Measurements from ENCODE around the gene FAM221B.

The FAM221B gene, protein sequence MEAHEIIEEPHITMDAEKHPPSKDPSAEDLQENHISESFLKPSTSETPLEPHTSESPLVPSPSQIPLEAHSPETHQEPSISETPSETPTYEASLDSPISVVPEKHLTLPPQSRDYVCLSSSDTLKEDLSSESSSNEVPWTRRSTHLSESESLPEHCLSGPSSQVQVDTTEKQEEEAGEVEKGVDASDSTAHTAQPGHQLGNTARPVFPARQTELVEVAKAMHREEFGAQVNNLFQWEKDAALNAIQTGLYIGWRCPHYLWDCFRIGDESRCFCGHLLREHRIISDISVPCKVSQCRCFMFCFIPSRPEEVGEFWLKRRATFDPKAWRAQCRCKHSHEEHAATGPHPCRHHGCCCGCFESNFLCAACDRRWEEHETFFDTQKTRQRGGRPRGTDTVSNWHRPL

DNA sequence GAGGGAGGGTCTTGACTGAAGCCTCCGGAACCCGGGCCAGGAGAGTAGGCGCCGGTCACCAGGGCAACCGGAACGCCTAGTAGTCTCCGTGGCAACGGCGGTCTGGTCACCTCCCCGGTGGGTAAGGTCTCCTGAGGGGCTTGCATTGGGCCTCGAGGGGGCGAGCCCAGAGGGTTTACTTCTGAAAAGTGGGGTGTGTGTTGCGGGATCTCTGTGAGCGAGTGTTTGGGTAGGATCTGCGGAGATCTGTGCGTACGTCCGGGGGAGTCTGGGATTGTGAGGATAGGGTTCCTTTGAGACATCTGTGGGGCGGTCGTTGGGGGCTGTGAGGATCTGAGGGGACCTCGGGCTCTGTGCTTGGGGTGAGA, at the start of gene FAM221B:
FAM221B (minus strand) TSS at position 17 of the 368 bp plus-strand sequence. CDS start 2,571 bp downstream, outside the sequence.
- Histone ChIP-seq H3K9me3 (ENCODE audit: control insufficient read depth in 5 of 5, low read length in 5 of 5) (no peaks in the 10 kb centered on the region), H3K27ac (ENCODE audit: low read depth, low read length) (peak within 1 kb of the TSS; percentile 65), H3K4me3 (ENCODE audit: low read depth in 1 of 5, low read length in 5 of 5) (peak within 1 kb of the TSS; percentile 74 to 91 (median 84)), H3K36me3 (ENCODE audit: control insufficient read depth in 5 of 5, insufficient read depth in 5 of 5, low read length in 5 of 5) (no peaks in the 10 kb centered on the region), H3K27me3 (ENCODE audit: control insufficient read depth in 5 of 5, insufficient read depth in 4 of 5, low read length in 5 of 5) (no peaks in the 10 kb centered on the region), H3K9ac (ENCODE audit: low read length in 5 of 5) (peak within 1 kb of the TSS; percentile 38 to 91 (median 76)), H3K4me1 (ENCODE audit: control insufficient read depth in 5 of 5, insufficient read depth in 5 of 5, low read length in 5 of 5) (peaks cover 4 to 33% (median 26%) of the 10 kb centered on the region in 5 donors)

- H3K4me3 ChIP-seq (ENCODE audit: low read depth in 1 of 5, low read length in 5 of 5): no peak overlapping the region
Measured at GRCh38 chr9:35872505-35872904, 44.0 kb upstream of the FAM221B start.

DNA sequence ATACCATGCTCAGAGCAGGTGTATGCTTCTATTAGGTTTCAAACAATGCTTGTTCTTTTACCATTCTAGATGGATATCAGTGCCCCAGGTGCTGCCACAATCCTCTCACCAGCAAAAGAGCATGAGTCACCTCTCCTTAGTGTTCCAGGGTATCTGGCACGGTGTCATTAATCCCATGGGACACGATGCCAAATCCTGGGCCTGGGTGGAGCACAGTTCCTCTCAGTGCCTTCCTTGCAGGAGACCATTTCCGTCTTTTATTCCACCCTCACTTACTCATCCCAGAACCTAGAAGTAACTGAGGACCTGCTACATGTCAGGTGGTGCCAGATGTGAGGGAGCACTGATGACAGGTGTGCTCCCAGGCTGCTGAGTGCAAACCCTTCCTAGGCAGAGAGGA, 43.0 kb upstream of the FAM221B start:
- H3K4me1 ChIP-seq (ENCODE audit: control insufficient read depth in 5 of 5, insufficient read depth in 5 of 5, low read length in 5 of 5): no peaks in the 10 kb centered on the region
- H3K9ac ChIP-seq (ENCODE audit: low read length in 5 of 5): no peak overlapping the region
- no peaks in the 10 kb centered on the region for H3K36me3 ChIP-seq (ENCODE audit: control insufficient read depth in 5 of 5, insufficient read depth in 5 of 5, low read length in 5 of 5)
- no peak overlapping the region for H3K27ac ChIP-seq (ENCODE audit: low read depth, low read length)
- H3K9me3 ChIP-seq (ENCODE audit: control insufficient read depth in 5 of 5, low read length in 5 of 5): no peaks in the 10 kb centered on the region
- H3K27me3 ChIP-seq (ENCODE audit: control insufficient read depth in 5 of 5, insufficient read depth in 4 of 5, low read length in 5 of 5): peaks cover 0 to 31% (median 15%) of the 10 kb centered on the region in 5 donors
- H3K4me3 ChIP-seq (ENCODE audit: low read depth in 1 of 5, low read length in 5 of 5): no peak overlapping the region

More at GRCh38 chr9:35872505-35872904, 44.0 kb upstream of the FAM221B start:
- Histone ChIP-seq H3K27me3 (ENCODE audit: control insufficient read depth in 5 of 5, insufficient read depth in 4 of 5, low read length in 5 of 5) (peaks cover 0 to 27% (median 12%) of the 10 kb centered on the region in 5 donors), H3K36me3 (ENCODE audit: control insufficient read depth in 5 of 5, insufficient read depth in 5 of 5, low read length in 5 of 5) (no peaks in the 10 kb centered on the region), H3K4me1 (ENCODE audit: control insufficient read depth in 5 of 5, insufficient read depth in 5 of 5, low read length in 5 of 5) (no peaks in the 10 kb centered on the region), H3K9ac (ENCODE audit: low read length in 5 of 5) (no peak overlapping the region), H3K27ac (ENCODE audit: low read depth, low read length) (no peak overlapping the region), H3K9me3 (ENCODE audit: control insufficient read depth in 5 of 5, low read length in 5 of 5) (peaks cover 0 to 9% (median 5%) of the 10 kb centered on the region in 5 donors)

DNA sequence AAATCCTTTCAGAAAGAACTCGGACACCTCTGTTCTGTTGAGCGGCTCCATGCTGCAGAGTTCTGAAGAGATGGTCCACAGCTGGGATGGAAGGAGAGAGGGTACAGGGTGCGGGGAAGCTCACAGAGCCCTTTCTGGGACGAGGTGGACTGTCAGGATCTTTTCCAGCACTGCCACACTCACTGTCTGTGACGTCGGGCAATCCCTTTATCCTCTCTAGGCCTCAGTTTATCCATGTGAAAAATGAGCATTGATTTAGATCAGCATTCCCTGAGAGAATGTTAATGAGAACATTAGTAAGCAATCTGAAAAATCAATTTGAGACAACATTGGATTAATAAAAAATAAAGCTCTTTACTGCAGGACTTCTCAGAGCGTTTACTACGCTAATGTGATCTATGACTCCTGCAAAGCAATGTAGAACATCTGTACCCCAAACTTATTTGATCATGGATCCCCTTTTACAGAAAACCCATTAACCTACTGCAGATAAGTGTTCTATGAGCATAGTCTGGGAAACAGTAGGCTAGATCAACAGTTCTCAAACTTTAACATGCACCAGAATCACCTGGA, 41.9 kb upstream of the FAM221B start, which contains the start of gene OR13J1:
OR13J1 (minus strand) TSS at position 51 of the 573 bp plus-strand sequence; CDS start at position 51, 0 bp downstream.
- Histone ChIP-seq H3K4me3 (ENCODE audit: low read depth in 1 of 5, low read length in 5 of 5) (no peak within 1 kb of the TSS), H3K9ac (ENCODE audit: low read length in 5 of 5) (no peak within 1 kb of the TSS), H3K27me3 (ENCODE audit: control insufficient read depth in 5 of 5, insufficient read depth in 4 of 5, low read length in 5 of 5) (peaks cover 0 to 31% (median 15%) of the 10 kb centered on the region in 5 donors), H3K9me3 (ENCODE audit: control insufficient read depth in 5 of 5, low read length in 5 of 5) (no peaks in the 10 kb centered on the region), H3K4me1 (ENCODE audit: control insufficient read depth in 5 of 5, insufficient read depth in 5 of 5, low read length in 5 of 5) (no peaks in the 10 kb centered on the region), H3K27ac (ENCODE audit: low read depth, low read length) (no peak within 1 kb of the TSS), H3K36me3 (ENCODE audit: control insufficient read depth in 5 of 5, insufficient read depth in 5 of 5, low read length in 5 of 5) (no peaks in the 10 kb centered on the region)

GRCh38 chr9:35869621-35870216, 41.2 kb upstream of the FAM221B start:
- Histone ChIP-seq H3K4me1 (ENCODE audit: control insufficient read depth in 5 of 5, insufficient read depth in 5 of 5, low read length in 5 of 5) (no peaks in the 10 kb centered on the region), H3K36me3 (ENCODE audit: control insufficient read depth in 5 of 5, insufficient read depth in 5 of 5, low read length in 5 of 5) (no peaks in the 10 kb centered on the region), H3K27ac (ENCODE audit: low read depth, low read length) (no peak overlapping the region), H3K4me3 (ENCODE audit: low read depth in 1 of 5, low read length in 5 of 5) (no peak overlapping the region), H3K27me3 (ENCODE audit: control insufficient read depth in 5 of 5, insufficient read depth in 4 of 5, low read length in 5 of 5) (peaks cover 5 to 36% (median 21%) of the 10 kb centered on the region in 5 donors), H3K9ac (ENCODE audit: low read length in 5 of 5) (no peak overlapping the region), H3K9me3 (ENCODE audit: control insufficient read depth in 5 of 5, low read length in 5 of 5) (no peaks in the 10 kb centered on the region)

DNA sequence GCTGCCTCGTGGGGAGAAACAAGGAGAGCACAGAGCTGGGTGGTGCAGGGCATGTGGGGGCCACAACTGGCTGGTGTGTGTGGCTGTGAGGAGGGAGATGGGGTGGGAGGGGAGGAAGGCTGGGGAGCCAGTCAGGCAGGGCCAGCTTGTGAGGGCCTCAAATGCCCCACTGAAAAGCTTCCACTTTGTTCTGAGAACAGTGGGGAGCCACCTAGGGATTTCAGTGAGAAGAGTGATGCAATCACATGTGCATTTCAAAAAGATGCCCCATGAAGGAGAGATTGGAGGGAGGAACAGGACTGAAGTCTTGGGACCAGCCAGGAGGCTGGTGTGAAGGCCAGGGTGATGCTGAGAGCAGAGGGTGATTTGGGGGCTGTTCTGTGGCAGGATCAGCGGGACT, 40.4 kb upstream of the FAM221B start:
- no peaks in the 10 kb centered on the region for H3K36me3 ChIP-seq (ENCODE audit: control insufficient read depth in 5 of 5, insufficient read depth in 5 of 5, low read length in 5 of 5)
- no peak overlapping the region for H3K27ac ChIP-seq (ENCODE audit: low read depth, low read length)
- peaks cover 5 to 43% (median 28%) of the 10 kb centered on the region in 5 donors for H3K27me3 ChIP-seq (ENCODE audit: control insufficient read depth in 5 of 5, insufficient read depth in 4 of 5, low read length in 5 of 5)
- no peak overlapping the region for H3K9ac ChIP-seq (ENCODE audit: low read length in 5 of 5)
- H3K4me3 ChIP-seq (ENCODE audit: low read depth in 1 of 5, low read length in 5 of 5): no peak overlapping the region
- H3K9me3 ChIP-seq (ENCODE audit: control insufficient read depth in 5 of 5, low read length in 5 of 5): no peaks in the 10 kb centered on the region
- H3K4me1 ChIP-seq (ENCODE audit: control insufficient read depth in 5 of 5, insufficient read depth in 5 of 5, low read length in 5 of 5): no peaks in the 10 kb centered on the region

DNA sequence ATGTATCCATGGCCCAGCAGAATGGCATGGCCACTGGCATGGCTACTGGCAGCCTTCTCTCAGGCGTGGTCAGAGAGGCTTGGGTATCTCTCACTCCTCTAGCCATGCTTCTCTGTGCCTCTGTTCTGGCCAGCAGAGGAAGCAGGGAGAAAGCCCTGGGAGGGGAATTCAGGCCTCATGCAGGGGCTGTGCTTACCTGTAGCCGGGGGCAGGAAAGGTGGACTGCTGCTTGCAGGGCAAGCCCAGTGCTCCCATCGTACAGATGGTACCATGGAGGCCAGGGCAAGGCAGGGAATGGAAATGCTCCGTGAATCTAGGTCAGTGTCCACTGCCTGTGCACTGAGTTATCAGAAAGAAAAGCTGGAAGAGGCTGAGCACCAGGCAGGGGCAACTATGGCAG, 39.0 kb upstream of the FAM221B start:
- no peak overlapping the region for H3K4me3 ChIP-seq (ENCODE audit: low read depth in 1 of 5, low read length in 5 of 5)
- H3K36me3 ChIP-seq (ENCODE audit: control insufficient read depth in 5 of 5, insufficient read depth in 5 of 5, low read length in 5 of 5): no peaks in the 10 kb centered on the region
- H3K4me1 ChIP-seq (ENCODE audit: control insufficient read depth in 5 of 5, insufficient read depth in 5 of 5, low read length in 5 of 5): no peaks in the 10 kb centered on the region
- no peak overlapping the region for H3K9ac ChIP-seq (ENCODE audit: low read length in 5 of 5)
- no peaks in the 10 kb centered on the region for H3K9me3 ChIP-seq (ENCODE audit: control insufficient read depth in 5 of 5, low read length in 5 of 5)
- H3K27ac ChIP-seq (ENCODE audit: low read depth, low read length): no peak overlapping the region
- H3K27me3 ChIP-seq (ENCODE audit: control insufficient read depth in 5 of 5, insufficient read depth in 4 of 5, low read length in 5 of 5): peaks cover 11 to 54% (median 36%) of the 10 kb centered on the region in 5 donors

- Histone ChIP-seq H3K9ac (ENCODE audit: low read length in 5 of 5) (no peak overlapping the region), H3K36me3 (ENCODE audit: control insufficient read depth in 5 of 5, insufficient read depth in 5 of 5, low read length in 5 of 5) (no peaks in the 10 kb centered on the region), H3K27me3 (ENCODE audit: control insufficient read depth in 5 of 5, insufficient read depth in 4 of 5, low read length in 5 of 5) (peaks cover 11 to 71% (median 48%) of the 10 kb centered on the region in 5 donors), H3K27ac (ENCODE audit: low read depth, low read length) (no peak overlapping the region), H3K9me3 (ENCODE audit: control insufficient read depth in 5 of 5, low read length in 5 of 5) (no peaks in the 10 kb centered on the region), H3K4me1 (ENCODE audit: control insufficient read depth in 5 of 5, insufficient read depth in 5 of 5, low read length in 5 of 5) (peaks cover 0 to 6% (median 0%) of the 10 kb centered on the region in 5 donors), H3K4me3 (ENCODE audit: low read depth in 1 of 5, low read length in 5 of 5) (no peak overlapping the region)
Measured at GRCh38 chr9:35864695-35865255, 36.2 kb upstream of the FAM221B start.

- H3K36me3 ChIP-seq (ENCODE audit: control insufficient read depth in 5 of 5, insufficient read depth in 5 of 5, low read length in 5 of 5): no peaks in the 10 kb centered on the region
- peaks cover 0 to 14% (median 0%) of the 10 kb centered on the region in 5 donors for H3K4me1 ChIP-seq (ENCODE audit: control insufficient read depth in 5 of 5, insufficient read depth in 5 of 5, low read length in 5 of 5)
- H3K27me3 ChIP-seq (ENCODE audit: control insufficient read depth in 5 of 5, insufficient read depth in 4 of 5, low read length in 5 of 5): peaks cover 11 to 64% (median 39%) of the 10 kb centered on the region in 5 donors
- H3K4me3 ChIP-seq (ENCODE audit: low read depth in 1 of 5, low read length in 5 of 5): no peak overlapping the region
- H3K9me3 ChIP-seq (ENCODE audit: control insufficient read depth in 5 of 5, low read length in 5 of 5): no peaks in the 10 kb centered on the region
- H3K27ac ChIP-seq (ENCODE audit: low read depth, low read length): no peak overlapping the region
- no peak overlapping the region for H3K9ac ChIP-seq (ENCODE audit: low read length in 5 of 5)
Measured at GRCh38 chr9:35863583-35863982, 35.1 kb upstream of the FAM221B start.
